OCI-LY7 (cell line): ENCODE results near the gene CHST11. TPM values are rescaled to one million over a fixed set of nuclear protein-coding genes. Genes with fewer than 3 reads are reported as not detected.

Source experiments
- BruUV-seq: library from RNA; stranded (reverse); fragments of 400-500 nt; replicated peaks from 2 replicates; lab custom pipeline; 2021; lab: Mats Ljungman, UMichigan
- CTCF ChIA-PET: fragments of 300-600 bp; sonication (Branson Sonifier 250); formaldehyde crosslinking; loops from one replicate; lab custom pipeline; 2022; ENCODE audit warnings: antibody characterized with exemption; ENCODE audit not compliant: unreplicated experiment; lab: Charles Lee
- POLR2A ChIA-PET: fragments of 300-600 bp; sonication (Branson Sonifier 250); formaldehyde crosslinking; loops from one replicate; lab custom pipeline; 2022; ENCODE audit warnings: antibody characterized with exemption; lab: Charles Lee
- DNase-seq: peaks from one replicate; pipeline ENCODE4 v3.0.0-alpha.2; 2015; ENCODE audit warnings: low spot score
- H2AFZ ChIP-seq: fragments of 200-600 bp; sonication (generic), shearing (Covaris generic); 2 replicates; pipeline ENCODE4 v1.6.1; 2014; ENCODE audit warnings: mild to moderate bottlenecking, antibody characterized with exemption, low read length, moderate library complexity
- H3K27ac ChIP-seq: fragments of 200-600 bp; sonication (generic); 2 replicates; pipeline ENCODE4 v1.5.1; 2014; ENCODE audit warnings: mixed run types, low read depth, mild to moderate bottlenecking, moderate library complexity, low read length, inconsistent platforms; ENCODE audit not compliant: poor library complexity, severe bottlenecking
- H3K36me3 ChIP-seq: fragments of 200-600 bp; sonication (generic); 2 replicates; pipeline ENCODE4 v1.6.1; 2014; ENCODE audit warnings: mild to moderate bottlenecking, antibody characterized with exemption, low read length, moderate library complexity, mixed read lengths; ENCODE audit not compliant: insufficient read depth
- H3K4me1 ChIP-seq: fragments of 200-600 bp; sonication (generic); 2 replicates; pipeline ENCODE4 v1.5.1; 2014; ENCODE audit warnings: mild to moderate bottlenecking, low read length; ENCODE audit not compliant: insufficient read depth, poor library complexity, severe bottlenecking
- H3K4me2 ChIP-seq: fragments of 200-600 bp; sonication (generic); 2 replicates; pipeline ENCODE4 v1.6.1; 2014; ENCODE audit warnings: mild to moderate bottlenecking, low read length
- H3K4me3 ChIP-seq: fragments of 200-600 bp; sonication (generic); 2 replicates; pipeline ENCODE4 v1.5.1; 2014; ENCODE audit warnings: mild to moderate bottlenecking, low read depth, low read length; ENCODE audit not compliant: poor library complexity, severe bottlenecking
- H3K79me2 ChIP-seq: fragments of 200-600 bp; sonication (generic); 2 replicates; pipeline ENCODE4 v1.6.1; 2016; ENCODE audit warnings: low read depth, mild to moderate bottlenecking, low read length, moderate library complexity, mixed read lengths; ENCODE audit not compliant: insufficient read depth
- H3K9me2 ChIP-seq: fragments of 200-600 bp; sonication (generic); 2 replicates; pipeline ENCODE4 v1.6.1; 2016; ENCODE audit warnings: mild to moderate bottlenecking, low read length, mixed read lengths; ENCODE audit not compliant: insufficient read depth
- H3K9me3 ChIP-seq: fragments of 200-600 bp; sonication (generic); 2 replicates; pipeline ENCODE4 v1.6.1; 2014; ENCODE audit warnings: mild to moderate bottlenecking, mixed run types, low read length, mixed read lengths
- H4K20me1 ChIP-seq: fragments of 200-600 bp; sonication (generic); 2 replicates; pipeline ENCODE4 v1.6.1; 2014; ENCODE audit warnings: mild to moderate bottlenecking, antibody characterized with exemption, low read length, moderate library complexity, mixed read lengths; ENCODE audit not compliant: insufficient read depth
- EZH2phosphoT487 ChIP-seq: fragments of 200-600 bp; sonication (generic); IDR thresholded peaks from 2 replicates; pipeline ENCODE4 v1.6.1; 2018; ENCODE audit warnings: low read depth, borderline replicate concordance, mild to moderate bottlenecking, mixed run types, antibody characterized with exemption, low read length, moderate library complexity, mixed read lengths
- intact Hi-C: fragments of 100-400 bp; cut with micrococcal nuclease; formaldehyde crosslinking; loops from one replicate; pipeline ENCODE4 v1.10.0; 2022; ENCODE audit not compliant: unreplicated experiment
- total RNA-seq, 2 experiments: library from RNA; depleted of rRNA in 1 of 2; stranded (reverse); fragments of >200 nt in 1 of 2; shearing (Covaris generic) in 1 of 2; gene quantifications; 2 replicates each; pipeline ENCODE4 v1.2.3, GENCODE V29; 2014 to 2022
- TF ChIP-seq, protein P1 (sequence below): fragments of 200-600 bp; sonication (generic); conservative IDR thresholded peaks from 2 replicates; pipeline ENCODE4 v1.5.1; 2014; ENCODE audit warnings: mild to moderate bottlenecking, antibody characterized with exemption, low read length, moderate library complexity, mixed read lengths

CHST11 gene
- total RNA-seq, 2 experiments from 2014 or later: 15.2 to 41.6 TPM

DNA sequence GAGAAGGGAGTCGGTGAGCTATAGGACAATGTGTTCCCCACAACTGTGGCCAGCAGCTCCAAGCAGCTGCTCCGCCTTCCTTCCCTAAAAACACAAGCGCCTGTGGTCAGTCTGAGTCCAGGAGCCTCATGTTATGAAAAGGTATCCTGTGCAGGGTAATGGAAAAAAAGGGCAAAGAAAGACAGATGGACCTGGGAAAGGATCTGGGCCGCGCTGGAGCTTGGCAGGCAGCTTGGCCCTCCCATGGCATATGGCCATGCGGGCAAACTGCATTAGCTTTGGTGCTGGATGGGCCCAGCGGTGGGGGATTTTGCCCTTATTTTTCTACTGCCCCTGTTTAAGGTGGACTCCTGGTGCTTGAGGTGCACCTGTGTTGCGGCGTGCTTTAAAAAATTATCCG lies 23.7 kb upstream of the CHST11 start:
- POLR2A ChIA-PET: no interaction called here
- H3K4me2 ChIP-seq: no peak overlapping the region
- no peak overlapping the region for H3K4me3 ChIP-seq
- H3K9me3 ChIP-seq: no peaks in the 10 kb centered on the region
- no peaks in the 10 kb centered on the region for H3K4me1 ChIP-seq
- no peaks in the 10 kb centered on the region for H3K79me2 ChIP-seq
- TF ChIP-seq, protein P1, sequence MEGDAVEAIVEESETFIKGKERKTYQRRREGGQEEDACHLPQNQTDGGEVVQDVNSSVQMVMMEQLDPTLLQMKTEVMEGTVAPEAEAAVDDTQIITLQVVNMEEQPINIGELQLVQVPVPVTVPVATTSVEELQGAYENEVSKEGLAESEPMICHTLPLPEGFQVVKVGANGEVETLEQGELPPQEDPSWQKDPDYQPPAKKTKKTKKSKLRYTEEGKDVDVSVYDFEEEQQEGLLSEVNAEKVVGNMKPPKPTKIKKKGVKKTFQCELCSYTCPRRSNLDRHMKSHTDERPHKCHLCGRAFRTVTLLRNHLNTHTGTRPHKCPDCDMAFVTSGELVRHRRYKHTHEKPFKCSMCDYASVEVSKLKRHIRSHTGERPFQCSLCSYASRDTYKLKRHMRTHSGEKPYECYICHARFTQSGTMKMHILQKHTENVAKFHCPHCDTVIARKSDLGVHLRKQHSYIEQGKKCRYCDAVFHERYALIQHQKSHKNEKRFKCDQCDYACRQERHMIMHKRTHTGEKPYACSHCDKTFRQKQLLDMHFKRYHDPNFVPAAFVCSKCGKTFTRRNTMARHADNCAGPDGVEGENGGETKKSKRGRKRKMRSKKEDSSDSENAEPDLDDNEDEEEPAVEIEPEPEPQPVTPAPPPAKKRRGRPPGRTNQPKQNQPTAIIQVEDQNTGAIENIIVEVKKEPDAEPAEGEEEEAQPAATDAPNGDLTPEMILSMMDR: no peak
- TF ChIP-seq EZH2phosphoT487: no peak
- intact Hi-C loops: no loop called here
- H3K27ac ChIP-seq: no peak overlapping the region
- no peak for DNase-seq
- CTCF ChIA-PET: no interaction called here
- no peak overlapping the region for H2AFZ ChIP-seq
- no peaks in the 10 kb centered on the region for H4K20me1 ChIP-seq
- BruUV-seq: no TSS peak
- no peaks in the 10 kb centered on the region for H3K36me3 ChIP-seq
- H3K9me2 ChIP-seq: no peaks in the 10 kb centered on the region

DNA sequence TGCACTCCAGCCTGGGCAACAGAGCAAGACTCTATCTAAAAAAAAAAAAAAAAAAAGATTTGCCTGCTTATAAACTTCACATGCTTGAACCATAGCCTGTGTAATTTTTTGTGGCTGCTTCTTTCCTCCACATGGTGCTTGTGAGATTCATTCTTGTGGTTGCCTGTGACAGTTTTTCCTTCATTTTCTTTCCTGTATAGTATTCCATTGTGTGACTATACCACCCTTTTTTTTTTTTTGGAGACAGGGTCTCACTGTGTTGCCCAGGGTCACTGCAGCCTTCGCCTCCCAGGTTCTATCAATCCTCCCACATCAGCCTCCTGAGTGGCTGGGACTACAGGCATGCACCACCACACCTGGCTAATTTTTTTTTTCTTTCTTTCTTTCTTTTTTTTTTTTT lies 22.6 kb upstream of the CHST11 start:
- Histone ChIP-seq H3K36me3 (no peaks in the 10 kb centered on the region), H3K9me2 (no peaks in the 10 kb centered on the region), H3K27ac (no peak overlapping the region), H3K79me2 (no peaks in the 10 kb centered on the region), H3K4me1 (no peaks in the 10 kb centered on the region), H3K4me3 (no peak overlapping the region), H4K20me1 (no peaks in the 10 kb centered on the region), H3K9me3 (no peaks in the 10 kb centered on the region), H2AFZ (no peak overlapping the region), H3K4me2 (no peak overlapping the region)
- ChIA-PET POLR2A (no interaction called here), CTCF (no interaction called here)
- intact Hi-C loops: no loop called here
- no peak for DNase-seq
- TF ChIP-seq, protein P1: no peak
- TF ChIP-seq EZH2phosphoT487: no peak
- no TSS peak for BruUV-seq

DNA sequence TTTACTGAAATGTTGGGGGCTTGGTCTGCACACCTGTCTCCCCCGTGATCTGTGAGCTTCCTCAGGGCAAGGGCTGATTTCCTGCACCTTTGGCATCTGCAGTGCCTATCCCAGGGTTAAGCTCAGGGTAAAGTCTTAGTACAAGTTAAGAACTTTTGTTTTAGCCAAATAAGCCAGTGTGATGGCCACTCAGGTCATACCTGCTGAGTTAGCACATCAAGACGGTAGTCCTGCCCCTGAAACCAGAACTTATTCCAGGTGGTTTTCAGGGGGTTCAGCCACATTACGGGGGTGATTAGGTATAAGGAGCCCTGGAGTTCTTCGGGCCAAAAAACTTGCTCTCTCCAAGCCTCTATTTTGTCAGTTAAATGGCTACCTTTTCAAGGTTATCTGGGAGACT lies 21.6 kb upstream of the CHST11 start:
- H3K36me3 ChIP-seq: no peaks in the 10 kb centered on the region
- no TSS peak for BruUV-seq
- intact Hi-C loops: no loop called here
- no peak overlapping the region for H3K27ac ChIP-seq
- H4K20me1 ChIP-seq: no peaks in the 10 kb centered on the region
- no peak overlapping the region for H2AFZ ChIP-seq
- no peak for DNase-seq
- no peaks in the 10 kb centered on the region for H3K79me2 ChIP-seq
- no peak overlapping the region for H3K4me3 ChIP-seq
- H3K9me2 ChIP-seq: no peaks in the 10 kb centered on the region
- TF ChIP-seq EZH2phosphoT487: no peak
- TF ChIP-seq, protein P1: no peak
- H3K4me1 ChIP-seq: no peaks in the 10 kb centered on the region
- CTCF ChIA-PET: no interaction called here
- H3K9me3 ChIP-seq: no peaks in the 10 kb centered on the region
- POLR2A ChIA-PET: interaction anchor here (1.4 to 1.5 kb wide), 3 partner anchors 8 to 225 kb away, joined by 3 to 6 read pairs (median 3); no protein-coding TSS in a partner anchor
- no peak overlapping the region for H3K4me2 ChIP-seq
